ENCODE data around the gene ALOX12. TPM values are rescaled to one million over a fixed set of nuclear protein-coding genes. Genes with fewer than 3 reads are reported as not detected.
A peak's percentile ranks its signal among the peaks of the same experiment; 100 is the strongest.
"Not testable (repeated sequence)": the region's sequence is repeated elsewhere in the genome, so short reads cannot be mapped to it uniquely, and the experiment has no call there.

The ALOX12 gene
- total and polyA plus RNA-seq, 5 donors from 2014 or later: 0.18 to 2.7 (median 0.21) TPM

DNA sequence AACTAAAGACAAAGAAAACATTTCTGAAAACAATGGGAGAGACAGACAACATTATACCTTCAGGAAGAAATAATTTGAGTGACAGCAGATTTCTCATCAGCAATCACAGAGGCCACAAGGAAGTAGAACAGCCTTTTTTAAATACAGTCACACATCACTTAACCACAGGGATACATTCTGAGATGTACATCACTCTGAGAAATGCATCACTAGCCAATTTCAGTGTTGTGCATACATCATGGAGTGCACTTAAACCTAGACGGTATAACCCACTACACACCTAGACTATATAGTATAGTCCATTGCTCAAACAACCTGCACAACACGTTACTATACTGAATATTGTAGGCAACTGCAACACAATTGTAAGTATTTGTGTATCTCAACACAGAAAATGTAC is 24.9 kb upstream of the ALOX12 start:
- H3K9me3 Mint-ChIP-seq: peaks cover 0 to 1% (median 0%) of the 10 kb centered on the region in 7 donors
- no peaks in the 10 kb centered on the region for H3K36me3 Mint-ChIP-seq
- H3K27ac Mint-ChIP-seq: no peak overlapping the region
- no peaks in the 10 kb centered on the region for H3K9me3 ChIP-seq (ENCODE audit: control insufficient read depth in 2 of 2, low read length in 2 of 2)
- no peak for DNase-seq
- H3K4me3 Mint-ChIP-seq: no peak overlapping the region
- no peak overlapping the region for H3K4me3 ChIP-seq (ENCODE audit: low read depth, low read length)
- H3K4me1 ChIP-seq (ENCODE audit: control insufficient read depth, insufficient read depth, low read length, poor library complexity, severe bottlenecking): no peaks in the 10 kb centered on the region
- no peaks in the 10 kb centered on the region for H3K36me3 ChIP-seq (ENCODE audit: control insufficient read depth, insufficient read depth, low read length)
- peaks cover 18% of the 10 kb centered on the region for H3K27me3 Mint-ChIP-seq
- H3K4me1 Mint-ChIP-seq: no peaks in the 10 kb centered on the region
- no peak for ATAC-seq (ENCODE audit: low read depth in 2 of 2)
- H3K27me3 ChIP-seq (ENCODE audit: control insufficient read depth, insufficient read depth, low read length): no peaks in the 10 kb centered on the region
- H3K27ac ChIP-seq (ENCODE audit: insufficient read depth, low read length, poor library complexity, severe bottlenecking): no peak overlapping the region

DNA sequence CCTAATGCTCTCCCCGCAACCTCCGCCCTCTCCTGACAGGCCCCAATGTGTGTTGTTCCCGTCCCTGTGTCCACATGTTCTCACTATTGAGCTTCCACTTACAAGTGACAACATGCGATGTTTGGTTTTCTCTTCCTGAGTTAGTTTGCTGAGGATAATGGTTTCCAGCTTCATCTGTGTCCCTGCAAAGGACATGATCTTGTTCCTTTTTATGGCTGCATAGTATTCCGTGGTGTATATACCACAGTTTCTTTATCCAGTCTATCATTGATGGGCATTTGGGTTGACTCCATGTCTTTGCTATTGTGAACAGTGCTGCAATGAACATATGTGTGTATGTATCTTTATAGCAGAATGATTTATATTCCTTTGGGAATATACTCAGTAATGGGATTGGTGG is 16.4 kb upstream of the ALOX12 start:
- H3K27me3 Mint-ChIP-seq; DNase-seq; H3K4me3 ChIP-seq (ENCODE audit: low read depth, low read length): not testable (repeated sequence)

DNA sequence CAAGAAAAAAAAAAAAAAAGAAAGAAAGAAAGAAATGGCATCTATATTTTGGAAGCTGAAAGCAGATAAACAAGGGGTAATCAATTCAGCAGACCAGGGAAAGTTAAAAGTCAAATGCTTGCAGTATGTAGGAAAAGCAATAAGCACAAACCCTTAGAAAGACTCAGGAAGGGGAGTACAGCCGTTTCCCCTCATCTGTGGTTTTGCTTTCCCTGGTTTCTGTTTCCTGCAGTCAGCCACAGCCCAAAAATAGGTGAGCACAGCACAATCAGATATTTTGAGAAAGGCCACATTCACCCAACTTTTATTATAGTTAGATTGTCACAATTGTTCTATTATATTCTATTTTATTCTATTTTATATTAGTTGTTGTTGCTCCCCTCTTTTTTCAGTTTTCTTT is 14.4 kb upstream of the ALOX12 start:
- Histone ChIP-seq H3K9me3 (ENCODE audit: control insufficient read depth in 2 of 2, low read length in 2 of 2) (no peaks in the 10 kb centered on the region), H3K4me3 (ENCODE audit: low read depth, low read length) (no peak overlapping the region), H3K36me3 (ENCODE audit: control insufficient read depth, insufficient read depth, low read length) (no peaks in the 10 kb centered on the region), H3K27ac (ENCODE audit: insufficient read depth, low read length, poor library complexity, severe bottlenecking) (no peak overlapping the region), H3K27me3 (ENCODE audit: control insufficient read depth, insufficient read depth, low read length) (no peaks in the 10 kb centered on the region), H3K4me1 (ENCODE audit: control insufficient read depth, insufficient read depth, low read length, poor library complexity, severe bottlenecking) (peaks cover 4% of the 10 kb centered on the region)
- Mint-ChIP-seq H3K4me1 (peaks cover 0 to 9% (median 2%) of the 10 kb centered on the region in 4 donors), H3K36me3 (peaks cover 11% of the 10 kb centered on the region), H3K9me3 (peaks cover 0 to 4% (median 0%) of the 10 kb centered on the region in 7 donors), H3K27ac (peak overlapping the region in 1 of 3 donors; percentile 15), H3K27me3 (no peaks in the 10 kb centered on the region), H3K4me3 (no peak overlapping the region)
- peak in 1 of 3 donors; percentile 11 for DNase-seq
- no peak for ATAC-seq (ENCODE audit: low read depth in 2 of 2)

More for the DNA sequence above, 16.4 kb upstream of the ALOX12 start:
- not testable (repeated sequence) for H3K4me1 Mint-ChIP-seq; ATAC-seq (ENCODE audit: low read depth in 2 of 2); H3K9me3 ChIP-seq (ENCODE audit: control insufficient read depth in 2 of 2, low read length in 2 of 2); H3K4me3 Mint-ChIP-seq; H3K36me3 ChIP-seq (ENCODE audit: control insufficient read depth, insufficient read depth, low read length); H3K4me1 ChIP-seq (ENCODE audit: control insufficient read depth, insufficient read depth, low read length, poor library complexity, severe bottlenecking); H3K27ac ChIP-seq (ENCODE audit: insufficient read depth, low read length, poor library complexity, severe bottlenecking); H3K27ac Mint-ChIP-seq; H3K9me3 Mint-ChIP-seq; H3K27me3 ChIP-seq (ENCODE audit: control insufficient read depth, insufficient read depth, low read length); H3K36me3 Mint-ChIP-seq

DNA sequence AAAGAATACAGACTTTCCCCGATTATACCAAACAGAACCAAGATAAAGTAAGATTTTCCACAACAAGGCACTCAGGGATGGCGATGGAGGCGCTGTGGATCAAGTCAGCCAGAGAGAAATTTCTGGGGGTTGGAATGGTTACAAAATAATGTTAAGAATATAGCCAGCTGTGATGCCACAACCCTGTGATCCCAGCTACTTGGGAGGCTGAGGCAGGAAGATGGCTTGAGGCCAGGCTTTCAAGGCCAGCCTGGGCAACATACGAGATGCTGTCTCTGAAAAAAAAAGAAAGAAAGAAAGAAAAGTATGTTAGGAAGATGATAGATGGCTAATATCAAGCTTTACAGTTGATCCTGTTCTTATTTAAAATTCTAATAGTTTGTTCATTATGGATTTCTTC is 10.6 kb upstream of the ALOX12 start:
- Mint-ChIP-seq H3K27me3 (no peaks in the 10 kb centered on the region), H3K4me3 (no peak overlapping the region), H3K4me1 (peaks cover 3 to 9% (median 5%) of the 10 kb centered on the region in 4 donors), H3K36me3 (peaks cover 5% of the 10 kb centered on the region), H3K27ac (peak overlapping the region in 1 of 3 donors; percentile 67), H3K9me3 (no peaks in the 10 kb centered on the region)
- no peak for DNase-seq
- no peak for ATAC-seq (ENCODE audit: low read depth in 2 of 2)
- H3K27me3 ChIP-seq (ENCODE audit: control insufficient read depth, insufficient read depth, low read length): no peaks in the 10 kb centered on the region
- H3K27ac ChIP-seq (ENCODE audit: insufficient read depth, low read length, poor library complexity, severe bottlenecking): no peak overlapping the region
- no peaks in the 10 kb centered on the region for H3K9me3 ChIP-seq (ENCODE audit: control insufficient read depth in 2 of 2, low read length in 2 of 2)
- peaks cover 4% of the 10 kb centered on the region for H3K4me1 ChIP-seq (ENCODE audit: control insufficient read depth, insufficient read depth, low read length, poor library complexity, severe bottlenecking)
- H3K36me3 ChIP-seq (ENCODE audit: control insufficient read depth, insufficient read depth, low read length): no peaks in the 10 kb centered on the region
- H3K4me3 ChIP-seq (ENCODE audit: low read depth, low read length): no peak overlapping the region

DNA sequence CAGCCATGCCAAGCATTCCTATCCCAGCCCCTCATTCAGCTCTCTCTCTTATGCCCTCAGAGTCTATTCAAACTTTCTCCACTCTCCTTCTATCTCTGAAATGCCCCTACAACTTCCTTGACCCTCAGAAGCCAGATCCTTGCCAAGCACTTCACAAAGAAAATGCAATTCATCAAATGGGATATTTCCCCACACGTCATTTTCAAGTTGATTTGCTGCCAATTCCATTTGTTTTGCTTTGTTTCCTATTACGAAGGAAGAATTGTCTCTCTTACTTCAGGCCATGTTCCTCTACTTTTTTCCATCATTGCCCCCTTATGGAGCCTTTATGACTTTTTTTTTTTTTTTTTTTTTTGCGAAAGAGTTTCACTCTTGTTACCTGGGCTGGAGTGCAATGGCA is 9.2 kb upstream of the ALOX12 start:
- H3K4me1 Mint-ChIP-seq: peaks cover 0 to 6% (median 4%) of the 10 kb centered on the region in 4 donors
- no peak overlapping the region for H3K27ac ChIP-seq (ENCODE audit: insufficient read depth, low read length, poor library complexity, severe bottlenecking)
- H3K27me3 ChIP-seq (ENCODE audit: control insufficient read depth, insufficient read depth, low read length): no peaks in the 10 kb centered on the region
- DNase-seq (no peak), ATAC-seq (ENCODE audit: low read depth in 2 of 2) (no peak)
- H3K9me3 ChIP-seq (ENCODE audit: control insufficient read depth in 2 of 2, low read length in 2 of 2): no peaks in the 10 kb centered on the region
- H3K27ac Mint-ChIP-seq: no peak overlapping the region
- no peaks in the 10 kb centered on the region for H3K36me3 ChIP-seq (ENCODE audit: control insufficient read depth, insufficient read depth, low read length)
- no peak overlapping the region for H3K4me3 Mint-ChIP-seq
- H3K9me3 Mint-ChIP-seq: no peaks in the 10 kb centered on the region
- no peak overlapping the region for H3K4me3 ChIP-seq (ENCODE audit: low read depth, low read length)
- no peaks in the 10 kb centered on the region for H3K27me3 Mint-ChIP-seq
- H3K4me1 ChIP-seq (ENCODE audit: control insufficient read depth, insufficient read depth, low read length, poor library complexity, severe bottlenecking): no peaks in the 10 kb centered on the region
- peaks cover 5% of the 10 kb centered on the region for H3K36me3 Mint-ChIP-seq

DNA sequence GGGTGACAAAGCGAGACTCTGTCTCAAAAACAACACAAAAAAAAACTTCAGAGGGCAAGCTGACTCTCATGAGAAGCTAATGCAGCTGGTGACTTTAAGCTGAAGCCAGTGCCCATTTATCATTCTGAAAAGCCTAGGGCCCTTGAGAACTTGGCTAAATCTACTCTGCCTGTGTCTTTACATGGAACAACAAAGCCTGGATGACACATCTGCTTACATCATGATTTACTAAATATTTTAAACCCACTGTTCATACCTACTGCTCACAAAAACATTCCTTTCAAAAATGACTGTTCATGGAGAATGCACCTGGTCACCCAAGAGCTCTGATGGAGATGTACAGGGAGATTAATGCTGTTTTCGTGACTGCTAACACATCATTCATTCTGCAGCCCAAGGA is 6.1 kb upstream of the ALOX12 start:
- Mint-ChIP-seq H3K4me1 (peaks cover 0 to 6% (median 2%) of the 10 kb centered on the region in 4 donors), H3K36me3 (peaks cover 5% of the 10 kb centered on the region), H3K27ac (no peak overlapping the region), H3K9me3 (no peaks in the 10 kb centered on the region), H3K4me3 (no peak overlapping the region), H3K27me3 (no peaks in the 10 kb centered on the region)
- no peaks in the 10 kb centered on the region for H3K9me3 ChIP-seq (ENCODE audit: control insufficient read depth in 2 of 2, low read length in 2 of 2)
- H3K4me3 ChIP-seq (ENCODE audit: low read depth, low read length): no peak overlapping the region
- H3K4me1 ChIP-seq (ENCODE audit: control insufficient read depth, insufficient read depth, low read length, poor library complexity, severe bottlenecking): no peaks in the 10 kb centered on the region
- H3K36me3 ChIP-seq (ENCODE audit: control insufficient read depth, insufficient read depth, low read length): no peaks in the 10 kb centered on the region
- no peak overlapping the region for H3K27ac ChIP-seq (ENCODE audit: insufficient read depth, low read length, poor library complexity, severe bottlenecking)
- no peak for DNase-seq
- no peaks in the 10 kb centered on the region for H3K27me3 ChIP-seq (ENCODE audit: control insufficient read depth, insufficient read depth, low read length)
- ATAC-seq (ENCODE audit: low read depth in 2 of 2): no peak

DNA sequence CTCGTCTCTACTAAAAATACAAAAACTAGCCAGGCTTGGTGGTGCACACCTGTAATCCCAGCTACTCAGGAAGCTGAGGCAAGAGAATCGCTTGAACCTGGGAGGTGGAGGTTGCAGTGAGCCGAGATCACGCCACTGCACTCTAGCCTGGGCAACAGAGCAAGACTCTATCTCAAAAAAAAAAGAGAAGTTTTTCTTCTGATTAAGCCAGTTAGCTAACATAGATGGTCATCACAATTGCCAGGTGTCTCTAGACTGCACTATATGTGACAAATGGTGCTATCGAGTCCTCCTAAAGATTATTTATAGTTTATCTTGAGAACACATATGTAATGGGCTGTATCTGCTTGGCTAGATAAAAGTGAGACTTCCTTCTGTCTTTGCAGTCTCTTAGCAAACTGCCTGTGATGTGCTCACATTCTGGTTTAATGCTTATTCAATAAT is 2.2 kb upstream of the ALOX12 start:
- not testable (repeated sequence) for H3K4me3 Mint-ChIP-seq; H3K27me3 Mint-ChIP-seq; H3K4me1 ChIP-seq (ENCODE audit: control insufficient read depth, insufficient read depth, low read length, poor library complexity, severe bottlenecking); H3K4me1 Mint-ChIP-seq; H3K9me3 Mint-ChIP-seq; H3K4me3 ChIP-seq (ENCODE audit: low read depth, low read length); DNase-seq; H3K27me3 ChIP-seq (ENCODE audit: control insufficient read depth, insufficient read depth, low read length); H3K27ac ChIP-seq (ENCODE audit: insufficient read depth, low read length, poor library complexity, severe bottlenecking); ATAC-seq (ENCODE audit: low read depth in 2 of 2); H3K9me3 ChIP-seq (ENCODE audit: control insufficient read depth in 2 of 2, low read length in 2 of 2)
- H3K36me3 ChIP-seq (ENCODE audit: control insufficient read depth, insufficient read depth, low read length): peaks cover 13% of the 10 kb centered on the region
- H3K36me3 Mint-ChIP-seq: peaks cover 12% of the 10 kb centered on the region
- peak overlapping the region in 1 of 3 donors; percentile 9 for H3K27ac Mint-ChIP-seq

DNA sequence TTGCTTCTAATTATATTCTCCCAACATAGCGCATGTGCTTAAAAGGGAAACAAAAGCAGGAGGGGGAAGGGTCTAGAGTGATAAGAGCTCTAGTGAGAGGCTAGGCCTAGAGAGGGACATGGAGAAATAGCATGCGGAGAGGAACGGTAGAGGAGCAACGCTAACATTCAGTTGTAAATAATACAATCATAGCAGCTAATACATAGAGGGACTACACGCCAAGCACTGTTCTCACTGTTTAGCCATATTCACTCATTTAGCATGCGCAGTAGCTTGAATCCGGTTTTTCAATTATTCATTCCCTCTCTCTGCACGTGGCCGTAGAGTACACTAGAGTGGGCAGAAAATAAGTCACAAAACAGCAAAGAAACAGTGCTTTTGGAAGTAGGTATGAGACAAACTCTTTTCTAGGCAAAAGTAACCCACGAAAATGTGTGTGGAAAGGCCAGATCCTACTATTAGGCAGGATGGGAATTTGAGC is 1.7 kb upstream of the ALOX12 start:
- ATAC-seq (ENCODE audit: low read depth in 2 of 2) (no peak), DNase-seq (no peak)
- H3K4me1 Mint-ChIP-seq: peaks cover 0 to 8% (median 4%) of the 10 kb centered on the region in 4 donors
- H3K36me3 ChIP-seq (ENCODE audit: control insufficient read depth, insufficient read depth, low read length): peaks cover 18% of the 10 kb centered on the region
- no peaks in the 10 kb centered on the region for H3K4me1 ChIP-seq (ENCODE audit: control insufficient read depth, insufficient read depth, low read length, poor library complexity, severe bottlenecking)
- peaks cover 12% of the 10 kb centered on the region for H3K36me3 Mint-ChIP-seq
- H3K27me3 ChIP-seq (ENCODE audit: control insufficient read depth, insufficient read depth, low read length): no peaks in the 10 kb centered on the region
- no peaks in the 10 kb centered on the region for H3K9me3 Mint-ChIP-seq
- H3K27ac ChIP-seq (ENCODE audit: insufficient read depth, low read length, poor library complexity, severe bottlenecking): no peak overlapping the region
- H3K9me3 ChIP-seq (ENCODE audit: control insufficient read depth in 2 of 2, low read length in 2 of 2): no peaks in the 10 kb centered on the region
- no peak overlapping the region for H3K4me3 Mint-ChIP-seq
- H3K27me3 Mint-ChIP-seq: no peaks in the 10 kb centered on the region
- H3K27ac Mint-ChIP-seq: peak overlapping the region in 1 of 3 donors; percentile 9
- H3K4me3 ChIP-seq (ENCODE audit: low read depth, low read length): no peak overlapping the region

Data from CD4-positive, CD25-positive, alpha-beta regulatory T cell (primary cell).